GM10847 (cell line): ENCODE measurements around the gene KRT86.

ENCODE experiments used
- POLR2A ChIP-seq: IDR thresholded peaks from 2 replicates; pipeline ENCODE4 v1.6.1; 2011; ENCODE audit not compliant: insufficient read length; ENCODE audit errors: extremely low read depth

The KRT86 gene

DNA sequence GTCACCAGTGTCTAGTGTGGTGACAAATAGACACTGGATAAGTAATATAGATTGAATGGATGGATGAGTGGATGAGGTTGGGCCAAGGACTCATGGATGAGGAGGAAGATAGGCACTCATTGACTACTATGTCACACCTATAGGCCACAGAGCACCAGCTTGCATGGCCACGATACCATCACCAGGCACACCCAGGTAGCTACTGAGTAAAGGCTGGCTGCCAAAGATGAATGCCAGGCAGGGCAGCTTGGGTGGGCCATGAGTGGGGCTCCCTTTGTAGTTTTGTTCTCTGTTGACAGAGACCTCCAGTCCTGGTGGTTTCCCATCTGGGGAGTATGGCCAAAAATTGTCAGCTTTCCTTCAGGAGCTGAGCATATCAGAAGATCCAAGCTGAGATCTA, 57.9 kb downstream of the KRT86 start:
- no peak for TF ChIP-seq POLR2A

- TF ChIP-seq POLR2A: no peak
These were observed 58.9 kb downstream of the KRT86 start for GRCh38 chr12:52333321-52333720.

DNA sequence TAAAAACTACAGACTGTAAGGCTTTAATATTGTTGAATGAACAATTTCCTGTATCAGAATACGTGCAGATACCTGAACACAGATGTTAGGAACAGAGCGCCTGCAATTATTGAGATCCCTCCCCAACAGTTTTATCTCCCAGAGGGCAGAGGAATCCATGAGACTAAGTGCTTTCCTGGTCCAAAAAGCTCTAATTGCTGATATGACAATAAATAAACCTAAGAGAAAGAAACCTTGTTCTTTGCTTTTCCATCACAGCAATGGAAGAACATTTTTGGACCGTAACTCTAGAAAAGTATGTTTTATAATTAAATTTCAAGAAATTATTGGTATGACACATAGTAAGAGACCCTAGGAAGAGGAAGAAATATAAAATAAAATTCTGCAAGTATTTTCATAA, 59.7 kb downstream of the KRT86 start:
- TF ChIP-seq POLR2A: no peak

DNA sequence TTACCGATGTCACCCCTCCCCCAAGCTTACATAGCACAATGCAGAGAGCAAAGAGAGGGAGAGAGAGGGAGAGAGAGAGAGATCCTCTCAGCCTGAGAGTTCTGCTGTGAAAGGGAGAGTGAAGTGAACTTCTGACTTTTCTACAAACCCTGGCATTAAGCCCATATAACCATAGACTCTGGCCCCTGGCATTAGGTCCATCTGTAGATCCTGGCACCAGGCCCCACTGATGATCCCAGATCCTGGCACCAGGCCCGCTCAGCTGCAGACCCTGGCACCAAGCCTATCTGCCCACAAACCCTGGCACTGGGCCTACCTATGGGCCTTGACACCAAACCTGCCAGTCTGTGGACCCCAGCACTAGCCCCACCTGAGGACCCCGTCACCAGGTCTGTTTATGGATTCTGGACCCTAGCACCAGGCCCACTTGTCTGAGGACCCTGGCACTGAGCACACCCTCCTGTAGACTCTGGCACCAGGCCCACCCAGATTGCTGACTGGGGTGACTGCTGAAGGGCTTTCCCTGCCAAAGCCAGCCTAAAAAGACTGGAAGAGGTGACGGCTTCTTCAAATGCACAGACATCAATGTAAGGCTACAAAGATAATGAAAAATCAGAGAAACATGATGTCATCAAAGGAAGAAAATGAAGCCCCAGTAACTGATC, 61.3 kb downstream of the KRT86 start:
- no peak for TF ChIP-seq POLR2A

DNA sequence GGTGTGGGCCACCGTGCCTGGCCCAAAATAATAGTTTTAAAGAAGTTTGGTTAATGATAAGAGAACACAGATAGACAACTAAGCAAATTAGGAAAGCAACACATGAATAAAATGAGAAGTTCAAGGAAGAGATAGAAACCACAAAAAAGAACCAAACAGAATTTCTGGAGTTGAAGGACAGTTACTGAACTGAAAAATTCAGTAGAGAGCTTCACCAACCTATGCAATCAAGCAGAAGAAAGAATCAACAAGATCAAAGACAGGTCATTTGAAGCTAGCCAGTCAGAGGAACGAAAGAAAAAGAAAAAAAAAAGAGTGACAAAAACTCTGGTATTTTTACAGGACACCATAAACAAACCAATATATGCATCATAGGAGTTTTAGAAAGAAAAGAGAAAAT, 62.2 kb downstream of the KRT86 start:
- TF ChIP-seq POLR2A: no peak

DNA sequence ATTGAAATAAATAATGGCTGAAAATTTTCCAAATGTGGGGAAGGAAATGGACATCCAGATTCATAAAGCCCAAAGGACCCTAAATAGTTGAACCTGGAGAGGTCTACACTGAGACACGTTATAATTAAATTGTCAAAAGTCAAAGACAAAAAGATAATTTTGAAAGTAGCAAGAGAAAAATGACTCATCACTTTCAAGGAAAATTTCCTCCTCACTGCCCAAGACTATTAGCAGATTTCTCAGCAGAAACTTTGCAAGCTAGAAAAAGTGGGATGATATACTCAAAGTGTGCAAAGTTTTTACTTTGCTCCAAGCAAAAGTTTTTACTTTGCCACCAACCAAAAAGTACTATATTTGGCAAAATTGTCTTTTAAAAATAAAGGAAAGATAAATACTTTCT, 62.6 kb downstream of the KRT86 start:
- no peak for TF ChIP-seq POLR2A

DNA sequence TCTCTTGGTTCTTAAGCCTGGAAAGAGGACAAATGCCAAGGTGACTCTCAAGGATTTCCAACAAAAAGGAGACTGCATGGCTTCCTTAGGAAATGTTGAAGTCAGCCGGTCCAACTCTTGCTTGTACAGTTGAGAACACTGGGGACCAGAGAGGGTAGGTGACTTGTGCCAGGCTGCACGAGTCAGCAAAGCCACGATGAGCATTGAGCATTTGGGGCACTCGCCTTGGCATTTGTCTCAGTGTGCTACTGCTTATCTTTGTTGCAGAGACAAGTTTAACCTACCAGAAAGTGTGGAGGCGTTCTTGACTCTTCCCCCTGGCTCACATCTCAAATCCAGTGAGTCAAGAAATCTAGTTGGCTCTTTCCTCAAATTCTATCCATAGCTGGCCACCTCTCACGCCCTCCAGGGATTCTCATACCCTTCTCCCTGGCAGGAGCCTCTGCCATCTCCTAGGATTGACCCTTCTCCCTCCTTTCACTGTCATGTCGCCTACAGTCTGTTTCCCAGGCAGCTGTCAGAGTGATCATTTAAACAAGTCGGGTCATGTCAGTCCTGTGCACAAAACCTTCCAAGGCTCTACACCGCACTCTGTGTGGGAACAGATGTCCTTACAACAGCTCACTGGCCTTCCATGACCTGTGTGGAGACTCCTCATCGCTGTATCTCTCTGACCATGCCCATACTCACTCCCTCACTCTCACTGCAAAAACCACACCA, 64.0 kb downstream of the KRT86 start:
- TF ChIP-seq POLR2A: no peak

DNA sequence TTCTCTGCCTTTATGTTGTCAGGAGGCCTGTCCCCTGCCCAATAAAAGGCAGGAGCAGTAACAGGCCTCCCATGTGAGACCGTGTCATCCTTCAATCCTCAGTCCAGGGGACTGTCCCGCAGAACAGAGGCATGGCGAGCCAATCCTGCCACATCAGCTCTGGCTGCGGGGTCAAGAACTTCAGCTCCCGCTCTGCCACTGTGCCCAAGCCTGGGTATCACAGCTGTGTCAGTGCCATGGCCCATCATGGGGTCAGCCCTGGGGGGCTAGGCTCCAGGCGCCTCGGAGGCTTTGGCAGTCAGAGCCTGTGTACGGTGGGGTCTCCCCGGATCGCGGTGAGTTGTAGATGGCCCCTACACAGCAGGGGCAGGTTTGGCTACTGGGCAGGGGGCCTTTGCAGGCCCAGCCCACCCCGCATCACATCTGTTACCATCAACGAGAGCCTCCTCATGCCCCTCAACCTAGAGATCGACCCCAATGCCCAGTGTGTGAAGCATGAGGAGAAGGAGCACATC, 66.7 kb downstream of the KRT86 start:
- TF ChIP-seq POLR2A: no peak

DNA sequence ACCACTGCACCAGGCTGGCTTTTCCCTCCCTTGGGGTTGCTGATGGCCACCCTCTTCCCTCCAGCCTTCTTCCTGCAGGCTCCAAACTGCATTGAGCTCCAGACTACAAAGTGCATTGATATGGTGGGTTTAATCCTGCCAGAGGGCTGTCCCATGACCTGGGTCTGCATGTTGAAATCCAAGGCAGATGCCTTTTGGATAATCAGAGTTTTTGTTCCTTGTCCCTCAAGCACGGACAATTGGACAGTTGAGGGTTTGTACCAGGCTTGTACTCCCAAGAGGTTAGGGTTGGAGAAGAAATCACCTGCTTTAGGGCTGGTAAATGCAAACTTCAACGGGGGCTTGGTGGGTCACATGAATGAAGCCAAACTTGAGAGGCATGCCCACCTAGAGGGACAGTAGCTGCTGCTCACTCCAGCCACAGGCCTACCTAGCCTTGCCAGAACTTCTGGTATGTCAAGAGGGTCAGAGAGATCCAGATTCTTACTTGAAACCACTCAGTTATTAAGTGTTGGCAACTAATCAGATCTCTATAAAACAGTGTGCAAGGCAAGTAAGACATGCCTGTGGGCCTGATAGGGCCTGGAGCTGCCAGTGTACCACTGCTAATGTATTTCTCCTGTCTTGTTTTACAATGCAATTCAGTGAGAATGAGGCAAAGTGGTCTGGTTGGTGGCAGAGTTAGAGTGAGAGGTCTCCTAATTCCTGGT, 68.5 kb downstream of the KRT86 start:
- TF ChIP-seq POLR2A: no peak

DNA sequence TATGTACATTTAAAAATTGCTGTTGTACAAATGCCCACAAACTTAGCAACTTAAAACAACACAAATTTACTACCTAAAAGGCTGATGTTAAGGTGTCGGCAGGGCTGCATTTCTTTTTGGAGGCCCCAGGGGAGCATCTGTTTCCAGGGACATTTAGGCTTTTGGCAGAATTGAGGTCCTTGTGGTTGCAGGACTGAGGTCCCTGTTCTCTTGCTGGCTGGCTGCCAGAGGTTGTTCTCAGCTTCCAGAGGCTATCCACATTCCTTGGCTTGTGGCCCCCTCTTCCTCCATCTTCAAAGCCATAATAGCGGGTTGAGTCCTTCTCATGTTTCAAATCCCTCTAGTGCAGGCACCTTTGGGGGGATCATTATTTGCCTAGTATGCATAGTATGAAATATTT, 69.1 kb downstream of the KRT86 start:
- TF ChIP-seq POLR2A: no peak

DNA sequence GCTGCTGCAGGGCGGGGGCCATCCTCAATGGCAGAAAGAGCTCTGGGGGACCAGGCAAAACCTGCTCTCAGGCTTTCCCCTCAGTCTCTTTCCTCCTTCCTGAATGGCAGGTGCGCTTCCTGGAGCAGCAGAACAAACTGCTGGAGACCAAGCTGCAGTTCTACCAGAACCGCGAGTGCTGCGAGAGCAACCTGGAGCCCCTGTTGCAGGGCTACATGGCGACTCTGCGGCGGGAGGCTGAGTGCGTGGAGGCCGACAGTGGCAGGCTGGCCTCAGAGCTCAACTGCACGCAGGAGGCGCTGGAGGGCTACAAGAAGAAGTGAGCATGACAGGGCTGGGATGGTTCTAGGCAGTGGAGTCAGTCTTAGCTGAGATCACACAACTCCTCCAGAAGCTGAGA, 69.7 kb downstream of the KRT86 start:
- no peak for TF ChIP-seq POLR2A

GRCh38 chr12:52346593-52346992, 72.1 kb downstream of the KRT86 start:
- TF ChIP-seq POLR2A: no peak

- TF ChIP-seq POLR2A: no peak
These were observed 72.6 kb downstream of the KRT86 start for GRCh38 chr12:52347016-52347415.

- TF ChIP-seq POLR2A: no peak
These were observed 73.4 kb downstream of the KRT86 start for GRCh38 chr12:52347551-52348510.

- no peak for TF ChIP-seq POLR2A
These were observed 74.8 kb downstream of the KRT86 start for GRCh38 chr12:52349196-52349595.
